ENCODE results near the gene TAPBPL. TPM values are rescaled to one million over a fixed set of nuclear protein-coding genes. Genes with fewer than 3 reads are reported as not detected.
"Not testable (repeated sequence)": the region's sequence is repeated elsewhere in the genome, so short reads cannot be mapped to it uniquely, and the experiment has no call there.

Gene TAPBPL
- total RNA-seq, 1 donor from 2014 or later: 31.9 TPM

GRCh38 chr12:6426882-6427671 lies 24.8 kb upstream of the TAPBPL start:
- Mint-ChIP-seq H3K9me3 (no peaks in the 10 kb centered on the region), H3K4me1 (peaks cover 58% of the 10 kb centered on the region), H3K27ac (peak overlapping the region; percentile 100), H3K27me3 (no peaks in the 10 kb centered on the region), H3K36me3 (ENCODE audit: low read depth) (no peaks in the 10 kb centered on the region), H3K4me3 (peak overlapping the region; percentile 89)
- intact Hi-C loops (cut with micrococcal nuclease): loop anchor here (1.0 to 5.0 kb wide), 6 partner anchors 16 to 107 kb away; partner anchors contain the start of genes GAPDH, MRPL51 and TAPBPL
- peak; percentile 94 for DNase-seq

GRCh38 chr12:6427796-6428195 lies 24.0 kb upstream of the TAPBPL start:
- not testable (repeated sequence) for H3K27me3 Mint-ChIP-seq
- H3K4me1 Mint-ChIP-seq: peaks cover 61% of the 10 kb centered on the region

GRCh38 chr12:6428326-6428725 lies 23.5 kb upstream of the TAPBPL start:
- DNase-seq: no peak
- Mint-ChIP-seq H3K27ac (peak overlapping the region; percentile 100), H3K27me3 (no peaks in the 10 kb centered on the region), H3K9me3 (no peaks in the 10 kb centered on the region), H3K4me3 (no peak overlapping the region), H3K4me1 (peaks cover 61% of the 10 kb centered on the region), H3K36me3 (ENCODE audit: low read depth) (no peaks in the 10 kb centered on the region)
- intact Hi-C loops (cut with micrococcal nuclease): loop anchor here (5.0 kb wide), 1 partner anchor 91 kb away; no protein-coding TSS in a partner anchor

More at GRCh38 chr12:6427796-6428195, 24.0 kb upstream of the TAPBPL start:
- peak overlapping the region; percentile 100 for H3K27ac Mint-ChIP-seq
- not testable (repeated sequence) for H3K9me3 Mint-ChIP-seq; DNase-seq; H3K36me3 Mint-ChIP-seq (ENCODE audit: low read depth)
- intact Hi-C loops (cut with micrococcal nuclease): loop anchor here (1.0 to 5.0 kb wide), 6 partner anchors 16 to 107 kb away; partner anchors contain the start of genes GAPDH, MRPL51 and TAPBPL
- peak overlapping the region; percentile 89 for H3K4me3 Mint-ChIP-seq

GRCh38 chr12:6430124-6430989 lies 21.5 kb upstream of the TAPBPL start:
- peaks cover 66% of the 10 kb centered on the region for H3K4me1 Mint-ChIP-seq
- peak overlapping the region; percentile 47 for H3K4me3 Mint-ChIP-seq
- no peaks in the 10 kb centered on the region for H3K9me3 Mint-ChIP-seq
- intact Hi-C loops (cut with micrococcal nuclease): no loop called here
- H3K27ac Mint-ChIP-seq: peak overlapping the region; percentile 78
- no peaks in the 10 kb centered on the region for H3K27me3 Mint-ChIP-seq
- no peaks in the 10 kb centered on the region for H3K36me3 Mint-ChIP-seq (ENCODE audit: low read depth)
- peak; percentile 78 for DNase-seq

- H3K4me3 Mint-ChIP-seq: no peak overlapping the region
- H3K27me3 Mint-ChIP-seq: no peaks in the 10 kb centered on the region
- no peak for DNase-seq
- H3K27ac Mint-ChIP-seq: peak overlapping the region; percentile 85
- H3K9me3 Mint-ChIP-seq: no peaks in the 10 kb centered on the region
- intact Hi-C loops (cut with micrococcal nuclease): no loop called here
- peaks cover 49% of the 10 kb centered on the region for H3K4me1 Mint-ChIP-seq
- H3K36me3 Mint-ChIP-seq (ENCODE audit: low read depth): no peaks in the 10 kb centered on the region
These were observed 18.9 kb upstream of the TAPBPL start for GRCh38 chr12:6432991-6433390.

- intact Hi-C loops (cut with micrococcal nuclease): no loop called here
- H3K4me1 Mint-ChIP-seq: peaks cover 55% of the 10 kb centered on the region
- peak overlapping the region; percentile 34 for H3K4me3 Mint-ChIP-seq
These were observed 17.4 kb upstream of the TAPBPL start for GRCh38 chr12:6434205-6435140.

GRCh38 chr12:6435961-6436715 lies 15.7 kb upstream of the TAPBPL start:
- no peak overlapping the region for H3K4me3 Mint-ChIP-seq
- H3K9me3 Mint-ChIP-seq: no peaks in the 10 kb centered on the region
- peaks cover 42% of the 10 kb centered on the region for H3K4me1 Mint-ChIP-seq
- intact Hi-C loops (cut with micrococcal nuclease): no loop called here
- no peak for DNase-seq
- H3K27me3 Mint-ChIP-seq: no peaks in the 10 kb centered on the region
- peak overlapping the region; percentile 34 for H3K27ac Mint-ChIP-seq
- no peaks in the 10 kb centered on the region for H3K36me3 Mint-ChIP-seq (ENCODE audit: low read depth)

More at GRCh38 chr12:6434205-6435140, 17.4 kb upstream of the TAPBPL start:
- Mint-ChIP-seq H3K27ac (peak overlapping the region; percentile 77), H3K36me3 (ENCODE audit: low read depth) (no peaks in the 10 kb centered on the region), H3K9me3 (no peaks in the 10 kb centered on the region), H3K27me3 (no peaks in the 10 kb centered on the region)
- DNase-seq: peak; percentile 85

- peak overlapping the region; percentile 57 for H3K27ac Mint-ChIP-seq
- intact Hi-C loops (cut with micrococcal nuclease): no loop called here
These were observed 14.3 kb upstream of the TAPBPL start for GRCh38 chr12:6437586-6437985.

GRCh38 chr12:6438345-6438744 lies 13.5 kb upstream of the TAPBPL start:
- intact Hi-C loops (cut with micrococcal nuclease): no loop called here
- H3K27me3 Mint-ChIP-seq: no peaks in the 10 kb centered on the region
- H3K4me1 Mint-ChIP-seq: peaks cover 44% of the 10 kb centered on the region
- no peak overlapping the region for H3K4me3 Mint-ChIP-seq
- H3K27ac Mint-ChIP-seq: peak overlapping the region; percentile 51
- no peaks in the 10 kb centered on the region for H3K9me3 Mint-ChIP-seq
- H3K36me3 Mint-ChIP-seq (ENCODE audit: low read depth): no peaks in the 10 kb centered on the region
- DNase-seq: no peak

More at GRCh38 chr12:6437586-6437985, 14.3 kb upstream of the TAPBPL start:
- Mint-ChIP-seq H3K36me3 (ENCODE audit: low read depth) (no peaks in the 10 kb centered on the region), H3K4me1 (peaks cover 41% of the 10 kb centered on the region), H3K27me3 (no peaks in the 10 kb centered on the region), H3K4me3 (no peak overlapping the region), H3K9me3 (no peaks in the 10 kb centered on the region)
- DNase-seq: no peak

GRCh38 chr12:6440391-6440790 lies 11.5 kb upstream of the TAPBPL start:
- Mint-ChIP-seq H3K27me3 (no peaks in the 10 kb centered on the region), H3K4me3 (no peak overlapping the region), H3K36me3 (ENCODE audit: low read depth) (peaks cover 10% of the 10 kb centered on the region), H3K27ac (no peak overlapping the region), H3K9me3 (no peaks in the 10 kb centered on the region), H3K4me1 (peaks cover 47% of the 10 kb centered on the region)
- DNase-seq: no peak
- intact Hi-C loops (cut with micrococcal nuclease): no loop called here

GRCh38 chr12:6442836-6443235 lies 9.0 kb upstream of the TAPBPL start:
- Mint-ChIP-seq H3K27ac (peak overlapping the region; percentile 94), H3K4me3 (peak overlapping the region; percentile 93), H3K4me1 (peaks cover 63% of the 10 kb centered on the region), H3K36me3 (ENCODE audit: low read depth) (peaks cover 22% of the 10 kb centered on the region), H3K9me3 (no peaks in the 10 kb centered on the region), H3K27me3 (no peaks in the 10 kb centered on the region)
- DNase-seq: no peak
- intact Hi-C loops (cut with micrococcal nuclease): loop anchor here (1.0 kb wide), 2 partner anchors 16 to 19 kb away; no protein-coding TSS in a partner anchor

- H3K4me1 Mint-ChIP-seq: peaks cover 65% of the 10 kb centered on the region
These were observed 8.4 kb upstream of the TAPBPL start for GRCh38 chr12:6443361-6443983.

More at GRCh38 chr12:6443361-6443983, 8.4 kb upstream of the TAPBPL start:
- H3K36me3 Mint-ChIP-seq (ENCODE audit: low read depth): peaks cover 26% of the 10 kb centered on the region
- H3K4me3 Mint-ChIP-seq: peak overlapping the region; percentile 93
- intact Hi-C loops (cut with micrococcal nuclease): loop anchor here (1.0 kb wide), 2 partner anchors 16 to 19 kb away; no protein-coding TSS in a partner anchor
- peak overlapping the region; percentile 94 for H3K27ac Mint-ChIP-seq
- peak; percentile 73 for DNase-seq
- no peaks in the 10 kb centered on the region for H3K9me3 Mint-ChIP-seq
- no peaks in the 10 kb centered on the region for H3K27me3 Mint-ChIP-seq
